Measurements from ENCODE around the gene BCL11A.
"Not testable (repeated sequence)": the region's sequence is repeated elsewhere in the genome, so short reads cannot be mapped to it uniquely, and the experiment has no call there.

Gene BCL11A

GRCh38 chr2:60422826-60423483 is 130.5 kb downstream of the BCL11A start:
- no peak for DNase-seq

- not testable (repeated sequence) for DNase-seq
These were observed 136.2 kb downstream of the BCL11A start for GRCh38 chr2:60417210-60417609.

GRCh38 chr2:60416221-60417008 is 137.0 kb downstream of the BCL11A start:
- DNase-seq, result no peak

GRCh38 chr2:60415814-60416213 is 137.6 kb downstream of the BCL11A start:
- no peak for DNase-seq

- no peak for DNase-seq
These were observed 138.8 kb downstream of the BCL11A start for GRCh38 chr2:60414495-60415138.

GRCh38 chr2:60413814-60414168 is 139.7 kb downstream of the BCL11A start:
- no peak for DNase-seq

- DNase-seq, result no peak
These were observed 140.2 kb downstream of the BCL11A start for GRCh38 chr2:60413069-60413813.

GRCh38 chr2:60412620-60413019 is 140.8 kb downstream of the BCL11A start:
- no peak for DNase-seq

- DNase-seq, result no peak
These were observed 141.4 kb downstream of the BCL11A start for GRCh38 chr2:60412027-60412426.

- DNase-seq, result no peak
These were observed 142.2 kb downstream of the BCL11A start for GRCh38 chr2:60411295-60411694.

- no peak for DNase-seq
These were observed 142.9 kb downstream of the BCL11A start for GRCh38 chr2:60410456-60411146.

GRCh38 chr2:60409531-60409871 is 144.0 kb downstream of the BCL11A start:
- no peak for DNase-seq

GRCh38 chr2:60408811-60409530 is 144.5 kb downstream of the BCL11A start:
- DNase-seq, result no peak

GRCh38 chr2:60408207-60408606 is 145.2 kb downstream of the BCL11A start:
- DNase-seq, result no peak

- no peak for DNase-seq
These were observed 146.1 kb downstream of the BCL11A start for GRCh38 chr2:60407398-60407797.

GRCh38 chr2:60406192-60406591 is 147.3 kb downstream of the BCL11A start:
- no peak for DNase-seq

- DNase-seq, result no peak
These were observed 148.1 kb downstream of the BCL11A start for GRCh38 chr2:60405271-60405919.
